Heart left ventricle (tissue), 16 donors: Measurements from ENCODE around the gene RING1. TPM values are rescaled to one million over a fixed set of nuclear protein-coding genes. Genes with fewer than 3 reads are reported as not detected.

ENCODE experiments used
- ATAC-seq, 4 donors: fragments of 200-7000 bp; cut with Tn5 transposase; one replicate each; pipeline ENCODE4 v1.9.1; 2020 to 2022; ENCODE audit warnings: moderate library complexity in 4 of 4, mild to moderate bottlenecking in 3 of 4, moderate number of reproducible peaks in 1 of 4
- DNase-seq, 5 donors: peaks; one replicate each; pipeline ENCODE4 v3.0.0-alpha.2; 2020
- H3K27ac ChIP-seq, 12 donors: fragments of 200-600 bp; sonication (generic) in 4 of 12; one replicate each; pipeline versions ENCODE4 v1.5.0 to v1.8.0; 2016 to 2022; ENCODE audit warnings: mild to moderate bottlenecking in 2 of 12
- H3K27me3 ChIP-seq, 9 donors: fragments of 200-600 bp; sonication (generic) in 2 of 9; one replicate each; pipeline versions ENCODE4 v1.5.1 to v1.8.0; 2016 to 2022; ENCODE audit warnings: mild to moderate bottlenecking in 3 of 9
- H3K36me3 ChIP-seq, 9 donors: fragments of 200-600 bp; sonication (generic) in 2 of 9; one replicate each; pipeline versions ENCODE4 v1.5.0 to v1.8.0; 2018 to 2022; ENCODE audit warnings: mild to moderate bottlenecking in 2 of 9
- H3K4me1 ChIP-seq, 12 donors: fragments of 200-600 bp; sonication (generic) in 4 of 12; one replicate each; pipeline versions ENCODE4 v1.5.0 to v1.8.0; 2016 to 2022; ENCODE audit warnings: mild to moderate bottlenecking in 3 of 12
- H3K4me3 ChIP-seq, 12 donors: fragments of 200-600 bp; sonication (generic) in 4 of 12; one replicate each; pipeline versions ENCODE4 v1.5.0 to v1.8.0; 2017 to 2022; ENCODE audit warnings: mild to moderate bottlenecking in 9 of 12, moderate library complexity in 4 of 12
- H3K9me3 ChIP-seq, 12 donors: fragments of 200-600 bp; sonication (generic) in 4 of 12; one replicate each; pipeline versions ENCODE4 v1.5.0 to v1.8.0; 2016 to 2022; ENCODE audit warnings: mild to moderate bottlenecking in 1 of 12
- CTCF ChIP-seq, 12 donors: fragments of 200-600 bp; sonication (generic) in 4 of 12; IDR thresholded peaks; one replicate each; pipeline versions ENCODE4 v1.5.0 to v1.8.0; 2018 to 2022; ENCODE audit warnings: antibody characterized with exemption in 12 of 12, mild to moderate bottlenecking in 5 of 12
- POLR2A ChIP-seq, 2 donors: fragments of 450-650 bp; IDR thresholded peaks; one replicate each; pipeline ENCODE4 v1.6.1; 2017; ENCODE audit warnings: antibody characterized with exemption in 2 of 2, mild to moderate bottlenecking in 2 of 2, moderate library complexity in 2 of 2
- WGBS, 4 donors: extraction: QIAGEN DNeasy Blood & Tissue Kit in 2 of 4; methylation state at CpG; one replicate each; pipeline versions ENCODE4 v1.1.5 to v1.1.7; 2013 to 2018; 5-methylcytosine and 5-hydroxymethylcytosine counted together
- intact Hi-C, 10 donors: fragments of 100-400 bp; cut with DNase I; formaldehyde crosslinking; loops; one replicate each; pipeline versions ENCODE4 v1.11.1 to v1.14.2; 2022
- polyA plus RNA-seq, 2 donors: library from polyadenylated mRNA; stranded (reverse); fragments of 200-250 nt; gene quantifications; one replicate each; pipeline ENCODE4 v1.2.3, GENCODE V29; 2013
- total RNA-seq, 9 donors: library from RNA; depleted of rRNA in 2 of 9; stranded (reverse); fragments of >200 nt in 2 of 9; fragmentation: NEBNext Ultra II Directional in 3 of 9; extraction: Animal tissue kit (Norgen Biotek cat#: 25700) in 3 of 9; gene quantifications; one replicate each; pipeline versions ENCODE4 v1.1.0 to v1.2.4, GENCODE V29; 2016 to 2023
- donor health status: ischemic (EF 13 %, LVEDD 7.1; RV severe dilation, severe dysfunction).
- donor health status: healthy with polysubstance abuse.
- donor health status: DM: no; HTN: yes; CAD: no.
- donor health status: DM: no; HTN: no; CAD: no.
- donor health status: ischemic (EF 25% LVEDD 6.9; RV normal size, moderate dysfunction).
- donor health status: ischemic (EF 25% LVEDD 5.7; RV mildly dilated, moderate dysfunction).
- donor health status: healthy.
- donor health status: DM: yes; HTN: yes; CAD: no.
- donor health status: ischemic (EF 35%, LVEDD 5.7; RV mildly dilated, moderate dysfunction).
- donor health status: nonischemic (EF 11% LVEDD 7.7; RV severe dilation, severe dysfunction).
- donor health status: DM: yes; HTN: yes; CAD: no.
- donor health status: PGD.
- donor health status: ischemic (EF 29% LVEDD 5.4; RV normal size, mild dysfunction).
- donor health status: nonischemic (EF 23%, LVEDD 6.1; RV moderate dilation, normal function).

Gene RING1
- total and polyA plus RNA-seq, 11 donors, result 8.4 to 36.9 (median 27.3) TPM

DNA sequence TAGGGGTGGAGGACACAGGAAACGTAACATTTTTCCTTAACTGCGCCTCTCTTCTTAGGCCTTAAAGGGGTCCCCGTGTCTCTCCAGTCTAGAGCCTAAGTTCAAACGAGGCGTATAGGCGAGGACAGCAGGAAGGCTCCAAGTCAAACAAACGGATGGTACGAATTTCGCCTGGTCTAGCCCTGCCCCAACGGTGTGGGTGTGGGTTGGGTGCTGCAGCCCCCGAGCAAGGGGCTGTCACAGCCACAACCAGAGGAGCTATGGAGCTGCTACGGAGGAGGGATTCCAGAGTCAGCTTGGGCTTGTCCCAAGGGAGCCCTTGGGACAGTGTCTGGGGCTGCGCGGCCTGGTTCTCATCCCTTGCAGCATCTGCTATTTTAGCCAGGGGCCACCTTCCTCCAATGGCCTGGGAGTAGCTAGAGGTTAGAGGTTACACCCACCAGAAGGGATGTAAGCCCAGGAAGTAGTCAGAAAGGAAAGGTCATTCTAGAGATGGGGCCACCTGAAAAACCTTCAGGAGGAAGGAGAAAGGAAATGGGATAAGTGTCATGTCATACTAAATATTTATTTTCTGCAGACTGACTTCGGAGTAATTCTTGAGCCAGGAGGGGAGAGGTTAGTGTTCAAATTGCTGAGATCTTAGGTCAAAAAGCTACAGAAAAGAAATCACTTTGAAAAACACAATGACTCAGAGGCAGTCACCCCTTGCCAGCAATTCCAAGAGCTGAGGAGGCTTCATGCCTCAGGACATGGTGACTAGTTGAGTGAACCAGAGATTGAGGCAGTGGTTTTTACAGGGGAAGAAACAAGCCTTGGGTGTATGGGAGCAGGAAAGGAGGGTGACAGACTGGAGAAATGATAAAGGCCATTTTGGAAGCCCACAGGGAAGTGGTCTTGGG lies 41.7 kb downstream of the RING1 start:
- H3K4me3 ChIP-seq, result peak overlapping the region; percentile 27 to 70 (median 64)
- peak overlapping the region; percentile 60 to 98 (median 92) for H3K27ac ChIP-seq
- TF ChIP-seq POLR2A (IDR thresholded peaks at IDR 0.05) (no peak), CTCF (IDR thresholded peaks at IDR 0.05) (no peak)
- DNase-seq (peak; percentile 30 to 62 (median 40)), ATAC-seq (peak in 3 of 4 donors; percentile 1 to 3 (median 1))
- H3K9me3 ChIP-seq, result no peaks in the 10 kb centered on the region
- 12 to 23% (median 14%) methylated on average over 10 to 15 of the region's 15 CpGs for WGBS, 4 donors
- H3K36me3 ChIP-seq, result peaks cover 0 to 40% (median 9%) of the 10 kb centered on the region in 9 donors
- intact Hi-C loops, result loop anchor here (1.0 to 10.0 kb wide), 18 partner anchors 38 to 365 kb away; partner anchors contain the start of genes RXRB (in 4 of the 10), SLC39A7 (in 4 of the 10), RING1 (in 3 of the 10) and HSD17B8 (in 2 of the 10)
- H3K27me3 ChIP-seq, result no peaks in the 10 kb centered on the region
- H3K4me1 ChIP-seq, result peaks cover 0 to 31% (median 20%) of the 10 kb centered on the region in 12 donors

DNA sequence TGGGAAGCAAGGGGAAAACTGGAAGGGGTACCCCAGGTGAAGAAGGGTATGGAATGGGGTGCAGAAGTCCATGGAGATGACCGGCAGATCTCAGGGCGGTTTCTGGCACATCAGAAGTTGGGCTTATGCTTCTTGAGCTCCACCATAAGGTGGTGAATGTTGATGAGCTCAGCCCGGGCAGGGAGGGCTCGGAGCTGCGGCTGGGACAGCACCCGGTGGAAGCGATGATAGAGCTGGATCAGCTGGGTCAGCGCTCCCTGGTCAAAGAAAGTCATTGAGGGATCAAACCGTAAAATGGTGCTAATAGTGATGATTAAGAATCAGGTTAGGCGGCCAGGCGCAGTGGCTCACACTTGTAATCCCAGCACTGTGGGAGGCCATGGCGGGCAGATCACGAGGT lies 42.4 kb downstream of the RING1 start:
- Histone ChIP-seq H3K27ac (peak overlapping the region in 5 of 12 donors; percentile 9 to 96 (median 93)), H3K4me1 (peaks cover 0 to 31% (median 20%) of the 10 kb centered on the region in 12 donors), H3K36me3 (peaks cover 0 to 48% (median 11%) of the 10 kb centered on the region in 9 donors), H3K4me3 (no peak overlapping the region), H3K9me3 (no peaks in the 10 kb centered on the region), H3K27me3 (no peaks in the 10 kb centered on the region)
- DNase-seq, result no peak
- WGBS, 4 donors, result 91 to 98% (median 95%) methylated on average over 13 of the region's 13 CpGs
- TF ChIP-seq CTCF (IDR thresholded peaks at IDR 0.05) (no peak), POLR2A (IDR thresholded peaks at IDR 0.05) (no peak)
- ATAC-seq, result no peak
- intact Hi-C loops, result no loop called here

GRCh38 chr6:33251395-33252012 lies 43.2 kb downstream of the RING1 start:
- Histone ChIP-seq H3K27ac (no peak overlapping the region), H3K36me3 (peaks cover 0 to 48% (median 11%) of the 10 kb centered on the region in 9 donors), H3K9me3 (no peaks in the 10 kb centered on the region), H3K4me3 (no peak overlapping the region), H3K27me3 (no peaks in the 10 kb centered on the region), H3K4me1 (peaks cover 0 to 31% (median 20%) of the 10 kb centered on the region in 12 donors)
- intact Hi-C loops, result no loop called here
- ATAC-seq, result no peak
- 84 to 90% (median 86%) methylated on average over 6 of the region's 6 CpGs for WGBS, 4 donors
- no peak for DNase-seq
- TF ChIP-seq POLR2A (IDR thresholded peaks at IDR 0.05) (no peak), CTCF (IDR thresholded peaks at IDR 0.05) (no peak)

DNA sequence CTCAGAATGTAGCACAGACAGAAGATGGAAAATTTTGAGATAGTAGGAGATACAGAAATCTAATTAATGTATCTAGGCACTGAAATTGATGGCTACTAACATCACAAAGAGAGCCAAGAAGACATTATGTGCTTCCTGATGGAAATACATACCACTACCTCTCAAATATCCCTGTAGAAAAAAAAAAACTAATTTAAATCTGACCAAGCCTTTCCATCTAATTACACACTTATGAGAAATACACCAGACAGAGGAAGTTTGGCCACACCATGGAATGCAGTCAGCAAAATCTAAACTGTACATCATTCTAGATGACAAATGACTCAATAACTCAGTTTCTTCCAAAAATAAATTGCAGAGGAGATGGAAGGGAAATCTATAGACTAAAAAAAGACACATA lies 44.5 kb downstream of the RING1 start:
- no peak overlapping the region for H3K4me3 ChIP-seq
- intact Hi-C loops, result no loop called here
- TF ChIP-seq CTCF (IDR thresholded peaks at IDR 0.05), result no peak
- TF ChIP-seq POLR2A (IDR thresholded peaks at IDR 0.05), result no peak
- no peaks in the 10 kb centered on the region for H3K27me3 ChIP-seq
- DNase-seq, result no peak
- H3K36me3 ChIP-seq, result peaks cover 0 to 61% (median 18%) of the 10 kb centered on the region in 9 donors
- H3K27ac ChIP-seq, result no peak overlapping the region
- H3K9me3 ChIP-seq, result peaks cover 0 to 3% (median 0%) of the 10 kb centered on the region in 12 donors
- peaks cover 0 to 29% (median 20%) of the 10 kb centered on the region in 12 donors for H3K4me1 ChIP-seq
- no peak for ATAC-seq
